Adrenal gland (tissue), 5 donors: ENCODE data around the gene STAT3.

Source experiments
- CTCF ChIP-seq, 6 experiments: fragments of 450-650 bp in 4 of 6; fragments of 200-600 bp in 2 of 6; sonication (generic) in 1 of 6; IDR thresholded peaks; 1 replicate in 5 of 6; 2 replicates in 1 of 6; pipeline versions ENCODE4 v1.5.1 to v1.8.0; 2016 to 2021; ENCODE audit warnings: antibody characterized with exemption in 6 of 6, mild to moderate bottlenecking in 2 of 6, moderate library complexity in 1 of 6
- POLR2A ChIP-seq, 2 donors: fragments of 450-650 bp; IDR thresholded peaks; one replicate each; pipeline ENCODE4 v1.6.1; 2017; ENCODE audit warnings: antibody characterized with exemption in 2 of 2, mild to moderate bottlenecking in 2 of 2, moderate library complexity in 1 of 2
- donor health status: DM: no; HTN: no; CAD: no.

GRCh38 chr17:42266462-42266861, 121.8 kb downstream of the STAT3 start:
- TF ChIP-seq CTCF (IDR thresholded peaks at IDR 0.05) (no peak), POLR2A (IDR thresholded peaks at IDR 0.05) (no peak)
